Omental fat pad (tissue), 4 donors: Measurements from ENCODE around the gene ABCA8. TPM values are rescaled to one million over a fixed set of nuclear protein-coding genes. Genes with fewer than 3 reads are reported as not detected.

Experiments used
- ATAC-seq: fragments of 150-250 bp; one replicate; pipeline ENCODE4 v1.9.1; 2016; ENCODE audit warnings: mild to moderate bottlenecking, moderate library complexity; ENCODE audit not compliant: low FRiP score
- DNase-seq: peaks from one replicate; pipeline ENCODE4 v3.0.0-alpha.2; 2019; ENCODE audit warnings: low spot score
- CTCF ChIP-seq, 3 donors: fragments of 450-650 bp; IDR thresholded peaks; one replicate each; pipeline ENCODE4 v1.5.1; 2016 to 2017; ENCODE audit warnings: antibody characterized with exemption in 3 of 3, mild to moderate bottlenecking in 3 of 3, moderate library complexity in 2 of 3
- total RNA-seq, 4 donors: library from RNA; depleted of rRNA; stranded (reverse); fragments of >200 nt; gene quantifications; one replicate each; pipeline ENCODE4 v1.1.0, GENCODE V29; 2016

ABCA8 gene
- total RNA-seq, 4 donors from 2014 or later, result 49.8 to 302 (median 143) TPM

DNA sequence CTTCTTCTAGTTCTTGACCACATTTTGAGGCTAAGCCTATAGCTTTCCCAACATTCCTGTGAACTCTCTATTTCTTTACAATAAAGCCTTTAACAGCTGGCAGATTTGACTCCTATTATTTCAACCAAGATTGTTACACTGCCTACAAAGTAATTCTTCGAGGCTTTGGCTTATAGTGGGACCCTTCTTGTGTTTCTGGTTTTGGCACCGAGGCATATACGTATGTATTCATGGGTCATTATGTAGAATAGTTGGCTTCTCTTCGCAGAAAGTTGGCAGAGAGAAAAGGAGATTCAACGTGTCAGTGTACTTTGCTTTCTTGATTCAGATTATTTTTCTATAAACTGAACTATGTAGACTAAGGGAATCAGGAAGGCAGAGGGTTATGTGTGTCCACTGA, 102.2 kb downstream of the ABCA8 start:
- TF ChIP-seq CTCF (IDR thresholded peaks at IDR 0.05), result no peak
- DNase-seq, result no peak
- ATAC-seq, result no peak

DNA sequence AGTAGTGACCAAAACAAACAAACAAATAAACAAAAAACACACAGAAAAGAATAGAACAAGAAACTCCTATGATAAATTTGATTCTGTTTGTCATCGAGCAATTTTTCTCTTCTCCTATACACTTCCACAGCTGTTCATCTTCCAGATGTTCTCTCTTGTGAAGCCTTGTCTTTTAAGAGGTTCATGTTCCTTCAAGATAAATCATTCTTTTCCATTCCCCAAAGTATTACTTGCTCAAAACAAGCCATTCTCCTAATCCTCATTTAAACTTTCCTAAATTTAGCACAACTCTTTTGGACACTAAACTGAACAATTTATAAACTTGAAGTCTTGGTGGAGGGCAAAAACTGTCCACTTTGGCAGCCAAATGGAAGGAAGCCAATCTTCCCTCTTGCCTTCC, 103.3 kb downstream of the ABCA8 start:
- no peak for DNase-seq
- no peak for TF ChIP-seq CTCF (IDR thresholded peaks at IDR 0.05)
- ATAC-seq, result no peak

DNA sequence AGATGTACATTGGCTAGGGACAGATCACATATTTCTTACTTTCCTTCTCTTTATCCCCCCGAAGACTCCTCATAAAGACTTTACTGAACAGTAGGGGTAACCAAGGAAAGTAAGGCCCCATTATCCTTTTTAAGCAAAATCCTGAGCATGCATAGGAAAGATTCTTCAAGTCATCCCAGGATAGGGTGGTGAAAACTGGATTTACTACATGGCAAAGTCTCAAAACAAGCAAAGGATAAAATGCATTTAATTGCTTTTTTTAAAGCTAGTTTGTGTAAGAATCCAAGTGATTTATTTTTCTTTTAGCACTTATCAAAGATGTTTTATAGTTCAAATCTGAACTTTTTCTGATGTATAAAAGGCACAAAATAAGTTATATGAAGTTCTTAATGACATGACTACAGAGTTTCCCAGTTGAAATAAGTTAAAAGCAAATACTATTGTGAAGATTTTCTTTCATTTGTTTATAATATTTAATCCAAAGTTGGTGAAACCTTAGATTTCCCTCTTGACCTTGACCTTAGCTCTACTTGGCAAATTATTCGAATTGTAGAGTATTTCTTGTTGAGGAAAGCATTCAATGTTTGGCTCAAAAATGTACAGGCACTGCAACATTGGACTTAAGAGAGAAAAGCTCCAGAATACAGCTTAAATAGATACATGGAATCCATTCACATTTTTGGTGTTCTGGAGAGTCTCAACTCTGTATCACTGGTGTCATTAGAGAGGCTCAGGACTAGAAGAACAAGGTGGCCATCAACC, 104.3 kb downstream of the ABCA8 start:
- no peak for TF ChIP-seq CTCF (IDR thresholded peaks at IDR 0.05)
- no peak for ATAC-seq
- no peak for DNase-seq

- no peak for ATAC-seq
- no peak for DNase-seq
- no peak for TF ChIP-seq CTCF (IDR thresholded peaks at IDR 0.05)
These were observed 105.2 kb downstream of the ABCA8 start for GRCh38 chr17:68849673-68850610.

DNA sequence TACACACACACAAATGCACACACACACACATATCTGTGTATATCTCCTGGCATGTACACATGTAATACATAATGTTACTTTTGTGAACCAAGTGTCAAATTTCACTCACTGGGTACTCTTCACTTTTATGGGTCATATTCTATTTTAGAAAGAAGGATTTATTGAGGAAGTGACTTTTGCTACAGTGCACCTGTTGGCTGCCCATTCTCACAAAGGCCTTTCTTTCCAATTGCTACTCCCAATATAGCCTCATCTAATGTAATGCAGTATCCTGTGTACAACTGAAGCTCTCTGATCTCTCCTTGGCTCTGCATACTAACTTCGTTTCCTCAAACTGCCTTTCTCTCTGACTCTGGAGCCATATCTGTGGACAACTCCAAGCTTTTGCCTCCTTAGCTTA, 107.5 kb downstream of the ABCA8 start:
- ATAC-seq (no peak), DNase-seq (no peak)
- TF ChIP-seq CTCF (IDR thresholded peaks at IDR 0.05), result no peak

DNA sequence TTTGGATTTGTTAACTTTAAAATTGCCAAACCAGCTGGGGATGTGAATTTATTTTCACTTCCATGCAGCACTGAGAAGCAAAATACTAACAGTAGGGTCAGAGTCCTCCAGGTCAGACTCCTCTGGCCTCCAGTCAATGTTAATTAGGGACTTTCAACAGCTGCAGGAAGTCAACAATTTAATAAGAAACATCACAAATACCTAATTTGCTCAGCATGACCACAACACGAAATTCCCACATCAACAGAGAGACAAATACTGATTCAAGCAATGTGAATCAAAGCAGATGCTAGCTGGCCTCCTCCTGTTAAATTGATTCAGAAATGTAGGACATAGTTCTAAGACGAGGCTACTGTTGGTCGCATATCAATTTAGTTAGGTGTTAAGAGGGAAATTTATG, 111.7 kb downstream of the ABCA8 start:
- no peak for ATAC-seq
- no peak for DNase-seq
- no peak for TF ChIP-seq CTCF (IDR thresholded peaks at IDR 0.05)
